HL-60 (cell line): ENCODE measurements around the gene ARID1B.

Experiments
- DNase-seq, 2 experiments: peaks; one replicate each; pipeline ENCODE4 v3.0.0-alpha.2; 2010 to 2020; ENCODE audit warnings: low read depth in 1 of 2, low spot score in 1 of 2
- H3K27ac ChIP-seq: fragments of 250-450 bp; sonication (Bioruptor Pico); replicated peaks from 2 replicates; pipeline ENCODE4 v1.5.1; 2020; ENCODE audit warnings: mild to moderate bottlenecking, moderate library complexity
- H3K27me3 ChIP-seq: fragments of 250-450 bp; sonication (Bioruptor Pico); 2 replicates; pipeline ENCODE4 v1.5.1; 2021; ENCODE audit warnings: mild to moderate bottlenecking, moderate library complexity; ENCODE audit not compliant: insufficient read depth, poor library complexity, severe bottlenecking
- H3K4me3 ChIP-seq: replicated peaks from 2 replicates; pipeline ENCODE4 v1.5.1; 2011; ENCODE audit warnings: mild to moderate bottlenecking, control low read depth, low read length; ENCODE audit not compliant: insufficient read depth
- GABPA ChIP-seq: IDR thresholded peaks from 2 replicates; pipeline ENCODE4 v1.6.1; 2012; ENCODE audit warnings: low read depth
- POLR2AphosphoS5 ChIP-seq: IDR thresholded peaks from 2 replicates; pipeline ENCODE4 v1.6.1; 2012; ENCODE audit warnings: low read depth
- SPI1 ChIP-seq: IDR thresholded peaks from 2 replicates; pipeline ENCODE4 v1.6.1; 2012; ENCODE audit warnings: low read depth, mild to moderate bottlenecking, borderline replicate concordance
- TF ChIP-seq, protein P1 (sequence below): IDR thresholded peaks from 2 replicates; pipeline ENCODE4 v1.6.1; 2012; ENCODE audit warnings: low read depth; ENCODE audit not compliant: insufficient replicate concordance
- TF ChIP-seq, protein P2 (sequence below): IDR thresholded peaks from one replicate; pipeline ENCODE4 v1.5.1; 2011; ENCODE audit warnings: low read length, control low read depth, inconsistent platforms; ENCODE audit not compliant: insufficient read depth

The ARID1B gene

DNA sequence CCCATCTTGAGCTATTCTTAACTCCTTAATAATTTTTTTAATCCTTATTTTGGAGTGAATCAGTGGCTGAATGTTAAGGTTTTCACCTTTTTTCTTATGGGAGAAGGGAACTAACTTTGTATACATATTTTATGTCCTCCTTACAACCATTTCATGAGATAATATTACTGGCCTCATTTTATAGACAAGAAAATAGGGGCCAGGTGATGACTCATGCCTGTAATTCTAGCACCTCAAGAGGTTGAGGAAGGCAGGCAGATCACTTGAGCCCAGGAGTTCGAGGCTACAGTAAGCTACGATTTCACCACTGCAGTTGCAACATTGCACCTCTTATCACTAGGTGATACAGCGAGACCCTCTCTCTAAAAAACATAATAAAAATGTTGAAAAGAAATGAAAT is 417.5 kb downstream of the ARID1B start:
- H3K4me3 ChIP-seq = no peak overlapping the region
- DNase-seq = no peak
- TF ChIP-seq GABPA (no peak), POLR2AphosphoS5 (no peak), SPI1 (no peak)
- TF ChIP-seq, protein P1, sequence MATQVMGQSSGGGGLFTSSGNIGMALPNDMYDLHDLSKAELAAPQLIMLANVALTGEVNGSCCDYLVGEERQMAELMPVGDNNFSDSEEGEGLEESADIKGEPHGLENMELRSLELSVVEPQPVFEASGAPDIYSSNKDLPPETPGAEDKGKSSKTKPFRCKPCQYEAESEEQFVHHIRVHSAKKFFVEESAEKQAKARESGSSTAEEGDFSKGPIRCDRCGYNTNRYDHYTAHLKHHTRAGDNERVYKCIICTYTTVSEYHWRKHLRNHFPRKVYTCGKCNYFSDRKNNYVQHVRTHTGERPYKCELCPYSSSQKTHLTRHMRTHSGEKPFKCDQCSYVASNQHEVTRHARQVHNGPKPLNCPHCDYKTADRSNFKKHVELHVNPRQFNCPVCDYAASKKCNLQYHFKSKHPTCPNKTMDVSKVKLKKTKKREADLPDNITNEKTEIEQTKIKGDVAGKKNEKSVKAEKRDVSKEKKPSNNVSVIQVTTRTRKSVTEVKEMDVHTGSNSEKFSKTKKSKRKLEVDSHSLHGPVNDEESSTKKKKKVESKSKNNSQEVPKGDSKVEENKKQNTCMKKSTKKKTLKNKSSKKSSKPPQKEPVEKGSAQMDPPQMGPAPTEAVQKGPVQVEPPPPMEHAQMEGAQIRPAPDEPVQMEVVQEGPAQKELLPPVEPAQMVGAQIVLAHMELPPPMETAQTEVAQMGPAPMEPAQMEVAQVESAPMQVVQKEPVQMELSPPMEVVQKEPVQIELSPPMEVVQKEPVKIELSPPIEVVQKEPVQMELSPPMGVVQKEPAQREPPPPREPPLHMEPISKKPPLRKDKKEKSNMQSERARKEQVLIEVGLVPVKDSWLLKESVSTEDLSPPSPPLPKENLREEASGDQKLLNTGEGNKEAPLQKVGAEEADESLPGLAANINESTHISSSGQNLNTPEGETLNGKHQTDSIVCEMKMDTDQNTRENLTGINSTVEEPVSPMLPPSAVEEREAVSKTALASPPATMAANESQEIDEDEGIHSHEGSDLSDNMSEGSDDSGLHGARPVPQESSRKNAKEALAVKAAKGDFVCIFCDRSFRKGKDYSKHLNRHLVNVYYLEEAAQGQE = no peak
- TF ChIP-seq, protein P2, sequence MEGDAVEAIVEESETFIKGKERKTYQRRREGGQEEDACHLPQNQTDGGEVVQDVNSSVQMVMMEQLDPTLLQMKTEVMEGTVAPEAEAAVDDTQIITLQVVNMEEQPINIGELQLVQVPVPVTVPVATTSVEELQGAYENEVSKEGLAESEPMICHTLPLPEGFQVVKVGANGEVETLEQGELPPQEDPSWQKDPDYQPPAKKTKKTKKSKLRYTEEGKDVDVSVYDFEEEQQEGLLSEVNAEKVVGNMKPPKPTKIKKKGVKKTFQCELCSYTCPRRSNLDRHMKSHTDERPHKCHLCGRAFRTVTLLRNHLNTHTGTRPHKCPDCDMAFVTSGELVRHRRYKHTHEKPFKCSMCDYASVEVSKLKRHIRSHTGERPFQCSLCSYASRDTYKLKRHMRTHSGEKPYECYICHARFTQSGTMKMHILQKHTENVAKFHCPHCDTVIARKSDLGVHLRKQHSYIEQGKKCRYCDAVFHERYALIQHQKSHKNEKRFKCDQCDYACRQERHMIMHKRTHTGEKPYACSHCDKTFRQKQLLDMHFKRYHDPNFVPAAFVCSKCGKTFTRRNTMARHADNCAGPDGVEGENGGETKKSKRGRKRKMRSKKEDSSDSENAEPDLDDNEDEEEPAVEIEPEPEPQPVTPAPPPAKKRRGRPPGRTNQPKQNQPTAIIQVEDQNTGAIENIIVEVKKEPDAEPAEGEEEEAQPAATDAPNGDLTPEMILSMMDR = no peak
- H3K27ac ChIP-seq = no peak overlapping the region
- H3K27me3 ChIP-seq = no peaks in the 10 kb centered on the region

DNA sequence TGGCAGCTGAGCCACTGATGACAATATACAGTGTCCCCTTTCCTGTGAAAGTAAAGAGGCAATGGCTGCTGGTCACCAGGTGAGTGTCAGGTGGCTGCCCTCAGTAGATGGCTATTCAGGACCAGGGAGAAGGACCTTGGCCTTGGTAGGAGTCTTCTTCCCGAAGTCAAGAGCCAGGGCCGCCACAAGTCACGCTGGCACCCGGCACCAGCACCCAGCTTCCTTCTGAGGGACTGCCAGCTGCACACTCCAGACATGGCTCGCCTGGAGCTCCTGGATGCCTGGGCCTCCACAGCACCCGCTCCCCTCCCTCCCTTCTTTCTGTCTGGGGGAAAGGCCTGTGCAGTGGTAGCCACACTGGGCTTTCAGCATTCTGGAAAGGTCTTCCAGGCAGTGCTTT is 419.2 kb downstream of the ARID1B start:
- no peak for DNase-seq

DNA sequence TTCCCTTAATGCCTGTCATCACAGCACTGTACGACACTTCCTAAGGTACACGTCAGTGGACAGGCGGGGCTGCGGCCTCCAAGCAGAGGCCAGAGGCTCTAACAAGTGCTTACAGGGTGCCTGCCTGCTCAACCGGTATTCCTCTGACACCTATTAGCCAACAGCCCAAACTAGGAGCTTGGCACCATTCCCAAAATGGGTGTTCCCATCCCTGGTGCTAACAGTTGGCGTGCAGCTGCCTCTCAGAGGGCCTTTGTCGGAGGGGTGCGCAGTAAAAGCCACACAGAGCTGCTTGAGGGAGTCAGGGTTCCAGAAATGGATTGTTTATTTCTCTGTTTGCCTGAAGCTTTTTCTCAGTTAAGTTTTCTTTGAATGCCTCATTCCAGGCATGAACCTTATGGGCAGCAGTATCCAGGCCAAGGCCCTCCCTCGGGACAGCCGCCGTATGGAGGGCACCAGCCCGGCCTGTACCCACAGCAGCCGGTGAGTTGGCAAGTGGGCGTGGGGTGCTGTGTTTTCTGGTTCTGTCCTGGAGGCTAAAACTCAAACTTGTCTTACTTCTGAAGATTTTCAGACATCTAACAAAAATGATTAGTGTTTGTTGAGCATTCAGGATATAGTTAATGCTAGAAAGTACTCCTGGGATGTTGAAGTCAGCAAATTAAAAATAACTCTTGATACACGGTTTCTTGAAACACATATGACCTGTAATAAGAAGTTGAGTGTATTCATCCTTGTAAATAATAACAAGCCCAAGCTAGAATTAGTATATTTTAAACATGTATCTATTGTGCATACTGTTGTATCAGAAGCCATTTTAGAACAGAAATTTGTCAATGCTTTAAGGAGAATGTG is 421.5 kb downstream of the ARID1B start:
- Histone ChIP-seq H3K27ac (no peak overlapping the region), H3K4me3 (no peak overlapping the region), H3K27me3 (no peaks in the 10 kb centered on the region)
- no peak for TF ChIP-seq POLR2AphosphoS5
- TF ChIP-seq, protein P1 = no peak
- TF ChIP-seq GABPA = no peak
- TF ChIP-seq, protein P2 = no peak
- no peak for TF ChIP-seq SPI1
- no peak for DNase-seq

More for the DNA sequence above, 419.2 kb downstream of the ARID1B start:
- H3K4me3 ChIP-seq = no peak overlapping the region
- no peaks in the 10 kb centered on the region for H3K27me3 ChIP-seq
- H3K27ac ChIP-seq = no peak overlapping the region
- TF ChIP-seq, protein P1 = no peak
- no peak for TF ChIP-seq SPI1
- TF ChIP-seq GABPA = no peak
- TF ChIP-seq POLR2AphosphoS5 = no peak
- TF ChIP-seq, protein P2 = no peak
